Measurements from ENCODE around the gene AQP3.
"Not testable (repeated sequence)": the region's sequence is repeated elsewhere in the genome, so short reads cannot be mapped to it uniquely, and the experiment has no call there.

AQP3 gene

DNA sequence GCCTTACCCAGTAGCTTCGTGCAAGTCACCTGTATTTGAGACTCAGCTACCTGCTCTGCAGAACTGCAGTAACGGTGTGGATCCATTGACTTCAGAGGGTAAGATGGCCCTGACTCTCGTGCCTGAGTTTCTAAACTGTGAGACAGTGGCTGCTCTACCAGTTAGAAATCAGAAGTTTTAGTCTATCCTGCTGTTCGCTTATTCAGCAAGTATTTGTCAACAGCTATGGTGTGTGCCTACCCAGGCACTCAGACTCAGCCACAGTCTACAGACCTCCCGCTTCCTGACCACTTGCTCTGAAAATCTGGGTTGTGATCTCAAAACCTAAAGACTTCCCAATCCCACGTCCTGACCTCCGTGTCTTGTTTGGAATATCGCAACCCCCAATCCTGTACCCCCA lies 13.5 kb downstream of the AQP3 start:
- Histone ChIP-seq H3K4me3 (ENCODE audit: insufficient read length, low read depth) (no peak overlapping the region), H3K27me3 (ENCODE audit: insufficient read depth, insufficient read length) (no peaks in the 10 kb centered on the region), H3K9me3 (ENCODE audit: insufficient read depth, low read length) (no peaks in the 10 kb centered on the region), H3K9ac (ENCODE audit: insufficient read length, low read depth) (no peak overlapping the region), H3K36me3 (ENCODE audit: insufficient read depth, insufficient read length, low read length) (no peaks in the 10 kb centered on the region), H3K4me1 (ENCODE audit: insufficient read depth, insufficient read length) (peaks cover 21% of the 10 kb centered on the region)
- DNase-seq (ENCODE audit: low read depth, low spot score) = no peak
- TF ChIP-seq ZNF274 (IDR thresholded peaks at IDR 0.05; ENCODE audit: low read depth, low read length) (no peak), SUZ12 (IDR thresholded peaks at IDR 0.05; ENCODE audit: extremely low read depth, insufficient read depth, insufficient read length) (no peak), YY1 (IDR thresholded peaks at IDR 0.05; ENCODE audit: insufficient read depth, insufficient read length) (no peak)

DNA sequence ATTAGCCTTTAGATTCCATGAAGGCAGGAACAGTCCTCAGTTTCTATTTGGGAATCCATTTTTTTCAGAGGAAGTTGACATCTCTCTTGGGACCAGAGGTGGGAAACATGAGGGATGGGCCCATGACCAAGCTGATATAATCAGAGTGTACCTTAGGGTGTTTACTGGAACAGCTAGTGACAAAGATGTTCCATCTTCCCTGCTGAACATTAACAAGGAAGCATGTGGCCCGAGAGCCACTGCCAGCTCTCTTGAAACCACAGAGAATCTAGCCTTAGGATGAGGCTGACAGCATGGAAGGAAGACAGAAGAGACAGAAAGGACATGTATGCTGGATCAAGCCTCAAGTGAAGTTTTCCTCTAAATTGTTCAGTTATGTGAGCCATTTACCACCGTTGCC lies 16.0 kb downstream of the AQP3 start:
- H3K4me1 ChIP-seq (ENCODE audit: insufficient read depth, insufficient read length) = peaks cover 19% of the 10 kb centered on the region
- H3K4me3 ChIP-seq (ENCODE audit: insufficient read length, low read depth) = no peak overlapping the region
- H3K9me3 ChIP-seq (ENCODE audit: insufficient read depth, low read length) = no peaks in the 10 kb centered on the region
- H3K36me3 ChIP-seq (ENCODE audit: insufficient read depth, insufficient read length, low read length) = no peaks in the 10 kb centered on the region
- H3K27me3 ChIP-seq (ENCODE audit: insufficient read depth, insufficient read length) = no peaks in the 10 kb centered on the region
- TF ChIP-seq ZNF274 (IDR thresholded peaks at IDR 0.05; ENCODE audit: low read depth, low read length) (no peak), SUZ12 (IDR thresholded peaks at IDR 0.05; ENCODE audit: extremely low read depth, insufficient read depth, insufficient read length) (no peak), YY1 (IDR thresholded peaks at IDR 0.05; ENCODE audit: insufficient read depth, insufficient read length) (no peak)
- DNase-seq (ENCODE audit: low read depth, low spot score) = no peak
- H3K9ac ChIP-seq (ENCODE audit: insufficient read length, low read depth) = no peak overlapping the region

DNA sequence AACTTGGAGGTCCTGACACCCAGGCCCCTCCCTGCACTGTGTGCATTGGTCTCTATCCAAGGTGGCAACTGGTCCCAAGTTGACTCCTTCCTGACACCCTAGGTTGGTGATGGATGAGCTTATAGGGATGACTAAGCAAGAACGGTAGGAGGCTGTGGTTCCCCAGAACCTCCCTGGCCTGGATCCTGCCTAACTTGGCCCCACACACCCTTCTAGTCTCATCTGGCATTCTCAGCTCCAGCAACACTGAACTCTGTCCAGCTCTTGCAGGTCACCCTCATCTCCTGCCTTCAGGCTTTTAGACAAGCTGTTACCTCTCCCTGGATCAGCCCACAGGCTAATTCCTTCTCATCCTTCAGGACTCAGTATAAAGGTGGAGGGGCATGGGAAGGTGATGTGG lies 16.5 kb downstream of the AQP3 start:
- Histone ChIP-seq H3K9ac (ENCODE audit: insufficient read length, low read depth) (no peak overlapping the region), H3K9me3 (ENCODE audit: insufficient read depth, low read length) (no peaks in the 10 kb centered on the region), H3K4me1 (ENCODE audit: insufficient read depth, insufficient read length) (peaks cover 17% of the 10 kb centered on the region), H3K27me3 (ENCODE audit: insufficient read depth, insufficient read length) (no peaks in the 10 kb centered on the region), H3K4me3 (ENCODE audit: insufficient read length, low read depth) (no peak overlapping the region), H3K36me3 (ENCODE audit: insufficient read depth, insufficient read length, low read length) (no peaks in the 10 kb centered on the region)
- DNase-seq (ENCODE audit: low read depth, low spot score) = no peak
- TF ChIP-seq ZNF274 (IDR thresholded peaks at IDR 0.05; ENCODE audit: low read depth, low read length) = no peak
- no peak for TF ChIP-seq SUZ12 (IDR thresholded peaks at IDR 0.05; ENCODE audit: extremely low read depth, insufficient read depth, insufficient read length)
- TF ChIP-seq YY1 (IDR thresholded peaks at IDR 0.05; ENCODE audit: insufficient read depth, insufficient read length) = no peak

DNA sequence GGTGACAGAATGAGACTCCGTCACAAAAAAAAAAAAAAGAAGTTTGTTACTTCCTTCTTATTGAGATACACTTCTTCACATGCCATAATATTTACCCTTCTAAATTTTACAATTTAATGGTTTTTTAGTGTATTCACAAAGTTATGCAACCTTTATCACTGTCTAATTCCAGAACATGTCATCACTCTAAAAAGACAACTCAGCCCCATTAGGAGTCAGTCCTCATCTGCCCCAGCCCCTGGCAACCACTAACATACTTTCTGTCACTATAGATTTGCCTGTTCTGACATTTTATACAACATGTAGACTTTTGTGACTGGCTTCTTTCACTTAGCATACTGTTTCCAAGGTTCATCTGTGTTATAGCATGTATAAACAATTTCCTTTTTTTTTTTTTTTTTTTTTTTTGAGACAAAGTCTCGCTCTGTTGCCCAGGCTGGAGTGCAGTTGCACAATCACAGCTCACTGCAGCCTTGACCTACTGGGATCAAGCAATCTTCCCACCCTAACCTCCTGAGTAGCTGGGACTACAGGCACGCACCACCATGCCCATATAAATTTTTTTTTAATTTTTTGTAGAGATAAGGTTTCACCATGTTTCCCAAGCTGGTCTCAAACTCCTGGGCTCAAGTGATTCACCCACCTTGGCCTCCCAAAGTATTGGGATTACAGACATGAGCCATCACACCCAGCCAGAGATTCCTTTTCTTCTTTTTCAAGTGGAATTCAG lies 18.0 kb downstream of the AQP3 start:
- peaks cover 4% of the 10 kb centered on the region for H3K4me1 ChIP-seq (ENCODE audit: insufficient read depth, insufficient read length)
- no peak for DNase-seq (ENCODE audit: low read depth, low spot score)
- no peaks in the 10 kb centered on the region for H3K27me3 ChIP-seq (ENCODE audit: insufficient read depth, insufficient read length)
- H3K9me3 ChIP-seq (ENCODE audit: insufficient read depth, low read length) = no peaks in the 10 kb centered on the region
- TF ChIP-seq ZNF274 (IDR thresholded peaks at IDR 0.05; ENCODE audit: low read depth, low read length) (no peak), SUZ12 (IDR thresholded peaks at IDR 0.05; ENCODE audit: extremely low read depth, insufficient read depth, insufficient read length) (no peak), YY1 (IDR thresholded peaks at IDR 0.05; ENCODE audit: insufficient read depth, insufficient read length) (no peak)
- no peaks in the 10 kb centered on the region for H3K36me3 ChIP-seq (ENCODE audit: insufficient read depth, insufficient read length, low read length)
- H3K9ac ChIP-seq (ENCODE audit: insufficient read length, low read depth) = no peak overlapping the region
- H3K4me3 ChIP-seq (ENCODE audit: insufficient read length, low read depth) = no peak overlapping the region

DNA sequence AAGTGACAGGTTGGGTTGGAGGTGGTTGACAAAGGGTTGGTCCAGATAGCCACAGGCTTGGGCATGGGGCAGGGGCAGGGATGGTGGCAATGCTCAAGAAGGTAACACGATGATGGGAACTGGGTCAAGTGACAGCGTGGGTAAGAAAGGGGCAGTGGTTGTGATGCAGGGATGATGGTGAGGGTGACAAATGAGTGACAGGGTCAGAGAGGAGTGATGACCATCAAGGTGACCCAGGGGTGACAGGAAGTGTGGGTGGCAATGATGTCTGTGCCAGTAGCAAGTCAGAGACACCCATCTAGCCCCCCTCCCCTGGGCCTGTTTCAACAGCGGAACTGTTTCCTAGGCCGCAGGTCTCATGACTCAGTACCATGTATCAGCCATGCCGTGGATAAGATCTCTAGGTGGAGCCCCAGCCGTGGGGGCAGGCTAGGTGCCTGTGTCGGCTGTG lies 20.5 kb downstream of the AQP3 start:
- Histone ChIP-seq H3K9ac (ENCODE audit: insufficient read length, low read depth) (no peak overlapping the region), H3K4me1 (ENCODE audit: insufficient read depth, insufficient read length) (no peaks in the 10 kb centered on the region), H3K36me3 (ENCODE audit: insufficient read depth, insufficient read length, low read length) (no peaks in the 10 kb centered on the region), H3K27me3 (ENCODE audit: insufficient read depth, insufficient read length) (no peaks in the 10 kb centered on the region), H3K9me3 (ENCODE audit: insufficient read depth, low read length) (no peaks in the 10 kb centered on the region), H3K4me3 (ENCODE audit: insufficient read length, low read depth) (no peak overlapping the region)
- DNase-seq (ENCODE audit: low read depth, low spot score) = no peak
- TF ChIP-seq YY1 (IDR thresholded peaks at IDR 0.05; ENCODE audit: insufficient read depth, insufficient read length) = no peak
- TF ChIP-seq SUZ12 (IDR thresholded peaks at IDR 0.05; ENCODE audit: extremely low read depth, insufficient read depth, insufficient read length) = no peak

DNA sequence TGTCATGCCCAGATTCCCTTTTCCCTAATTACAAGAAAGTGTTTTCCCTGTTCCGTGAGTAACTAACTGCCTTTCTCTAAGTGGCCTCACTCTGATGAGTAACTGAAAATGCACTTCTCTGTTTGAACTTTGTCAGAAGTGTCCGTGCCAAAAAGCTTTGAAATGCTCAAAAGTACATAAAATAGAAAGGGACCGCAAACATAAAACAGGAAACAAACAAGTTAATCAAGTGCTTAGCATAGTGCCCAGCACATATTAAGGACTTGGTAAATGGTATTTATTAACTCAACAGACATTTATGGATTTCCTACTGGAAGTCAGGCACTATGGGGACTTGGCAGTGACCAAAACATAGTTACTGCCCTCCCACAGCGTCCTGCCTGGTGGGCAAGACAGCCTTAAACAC lies 22.3 kb downstream of the AQP3 start:
- Histone ChIP-seq H3K9me3 (ENCODE audit: insufficient read depth, low read length) (no peaks in the 10 kb centered on the region), H3K4me3 (ENCODE audit: insufficient read length, low read depth) (no peak overlapping the region), H3K9ac (ENCODE audit: insufficient read length, low read depth) (no peak overlapping the region), H3K4me1 (ENCODE audit: insufficient read depth, insufficient read length) (no peaks in the 10 kb centered on the region), H3K27me3 (ENCODE audit: insufficient read depth, insufficient read length) (no peaks in the 10 kb centered on the region), H3K36me3 (ENCODE audit: insufficient read depth, insufficient read length, low read length) (no peaks in the 10 kb centered on the region)
- TF ChIP-seq SUZ12 (IDR thresholded peaks at IDR 0.05; ENCODE audit: extremely low read depth, insufficient read depth, insufficient read length) = no peak
- no peak for TF ChIP-seq ZNF274 (IDR thresholded peaks at IDR 0.05; ENCODE audit: low read depth, low read length)
- no peak for TF ChIP-seq YY1 (IDR thresholded peaks at IDR 0.05; ENCODE audit: insufficient read depth, insufficient read length)
- no peak for DNase-seq (ENCODE audit: low read depth, low spot score)

DNA sequence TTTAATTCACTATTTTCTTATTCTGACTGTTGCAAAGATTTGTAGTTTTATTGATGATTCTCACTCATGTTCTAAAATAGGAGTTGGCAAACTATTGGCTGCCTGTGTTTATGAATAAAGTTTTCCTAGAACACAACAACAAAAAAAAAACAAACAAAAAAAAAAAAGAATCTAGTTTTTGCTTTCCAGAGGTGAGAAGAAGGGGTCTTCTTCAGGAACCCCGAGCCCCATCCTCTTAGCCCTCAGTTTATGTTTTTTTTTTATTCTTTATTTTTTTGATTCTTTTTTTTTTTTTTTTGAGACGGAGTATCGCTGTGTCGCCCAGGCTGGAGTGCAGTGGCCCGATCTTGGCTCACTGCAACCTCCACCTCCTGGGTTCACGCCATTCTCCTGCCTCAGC lies 22.9 kb downstream of the AQP3 start:
- H3K4me3 ChIP-seq (ENCODE audit: insufficient read length, low read depth); H3K9me3 ChIP-seq (ENCODE audit: insufficient read depth, low read length); H3K4me1 ChIP-seq (ENCODE audit: insufficient read depth, insufficient read length); H3K36me3 ChIP-seq (ENCODE audit: insufficient read depth, insufficient read length, low read length); DNase-seq (ENCODE audit: low read depth, low spot score); H3K27me3 ChIP-seq (ENCODE audit: insufficient read depth, insufficient read length); H3K9ac ChIP-seq (ENCODE audit: insufficient read length, low read depth): not testable (repeated sequence)

DNA sequence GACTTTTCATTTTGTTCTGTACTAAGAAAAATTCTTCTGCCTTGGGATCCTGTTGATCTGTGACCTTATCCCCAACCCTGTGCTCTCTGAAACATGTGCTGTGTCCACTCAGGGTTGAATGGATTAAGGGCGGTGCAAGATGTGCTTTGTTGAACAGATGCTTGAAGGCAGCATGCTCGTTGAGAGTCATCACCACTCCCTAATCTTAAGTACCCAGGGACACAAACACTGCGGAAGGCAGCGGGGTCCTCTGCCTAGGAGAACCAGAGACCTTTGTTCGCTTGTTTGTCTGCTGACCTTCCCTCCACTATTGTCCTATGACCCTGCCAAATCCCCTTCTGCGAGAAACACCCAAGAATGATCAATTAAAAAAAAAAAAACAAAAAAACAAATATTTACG lies 23.4 kb downstream of the AQP3 start:
- not testable (repeated sequence) for H3K9ac ChIP-seq (ENCODE audit: insufficient read length, low read depth); H3K27me3 ChIP-seq (ENCODE audit: insufficient read depth, insufficient read length); H3K4me1 ChIP-seq (ENCODE audit: insufficient read depth, insufficient read length); H3K36me3 ChIP-seq (ENCODE audit: insufficient read depth, insufficient read length, low read length); H3K9me3 ChIP-seq (ENCODE audit: insufficient read depth, low read length); H3K4me3 ChIP-seq (ENCODE audit: insufficient read length, low read depth); DNase-seq (ENCODE audit: low read depth, low spot score)

Measured in NT2/D1 (cell line).